A549 (cell line): Measurements from ENCODE around the gene LRP1.

Experiments
- BHLHE40 ChIP-seq: IDR thresholded peaks from 2 replicates; pipeline ENCODE4 v1.6.1; 2012; ENCODE audit warnings: low read depth, low read length, inconsistent platforms
- POLR2A ChIP-seq: IDR thresholded peaks from 2 replicates; pipeline ENCODE4 v1.6.1; 2012; ENCODE audit warnings: mild to moderate bottlenecking, low read length
- RFX5 ChIP-seq: fragments of 450-650 bp; IDR thresholded peaks from 2 replicates; pipeline ENCODE4 v1.7.1; 2014; ENCODE audit warnings: antibody characterized with exemption, mild to moderate bottlenecking, moderate library complexity
- SMC3 ChIP-seq: fragments of >200 bp; sonication (Bioruptor Twin); formaldehyde crosslinking; IDR thresholded peaks from 3 replicates; pipeline ENCODE4 v1.6.1; 2018; ENCODE audit warnings: inconsistent platforms
- TF ChIP-seq, protein P1 (sequence below): fragments of >200 bp; sonication (Bioruptor Twin); formaldehyde crosslinking; IDR thresholded peaks from 3 replicates; pipeline ENCODE4 v1.5.1; 2016
- TF ChIP-seq, protein P2 (sequence below): IDR thresholded peaks from 2 replicates; pipeline ENCODE4 v1.6.1; 2012; ENCODE audit warnings: low read depth, borderline replicate concordance

DNA sequence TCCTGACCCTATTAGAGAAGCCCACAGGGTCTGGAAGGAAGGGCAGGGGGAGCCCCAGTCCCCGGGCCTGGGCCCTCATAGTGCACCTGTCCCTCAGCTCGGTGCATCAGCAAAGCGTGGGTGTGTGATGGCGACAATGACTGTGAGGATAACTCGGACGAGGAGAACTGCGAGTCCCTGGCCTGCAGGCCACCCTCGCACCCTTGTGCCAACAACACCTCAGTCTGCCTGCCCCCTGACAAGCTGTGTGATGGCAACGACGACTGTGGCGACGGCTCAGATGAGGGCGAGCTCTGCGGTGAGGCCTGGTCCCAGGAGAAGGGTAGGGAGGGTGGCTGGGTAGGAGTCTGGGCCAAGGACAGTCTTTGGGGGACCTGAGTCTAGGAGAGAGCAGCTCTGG, 45.4 kb downstream of the LRP1 start:
- TF ChIP-seq, protein P1, sequence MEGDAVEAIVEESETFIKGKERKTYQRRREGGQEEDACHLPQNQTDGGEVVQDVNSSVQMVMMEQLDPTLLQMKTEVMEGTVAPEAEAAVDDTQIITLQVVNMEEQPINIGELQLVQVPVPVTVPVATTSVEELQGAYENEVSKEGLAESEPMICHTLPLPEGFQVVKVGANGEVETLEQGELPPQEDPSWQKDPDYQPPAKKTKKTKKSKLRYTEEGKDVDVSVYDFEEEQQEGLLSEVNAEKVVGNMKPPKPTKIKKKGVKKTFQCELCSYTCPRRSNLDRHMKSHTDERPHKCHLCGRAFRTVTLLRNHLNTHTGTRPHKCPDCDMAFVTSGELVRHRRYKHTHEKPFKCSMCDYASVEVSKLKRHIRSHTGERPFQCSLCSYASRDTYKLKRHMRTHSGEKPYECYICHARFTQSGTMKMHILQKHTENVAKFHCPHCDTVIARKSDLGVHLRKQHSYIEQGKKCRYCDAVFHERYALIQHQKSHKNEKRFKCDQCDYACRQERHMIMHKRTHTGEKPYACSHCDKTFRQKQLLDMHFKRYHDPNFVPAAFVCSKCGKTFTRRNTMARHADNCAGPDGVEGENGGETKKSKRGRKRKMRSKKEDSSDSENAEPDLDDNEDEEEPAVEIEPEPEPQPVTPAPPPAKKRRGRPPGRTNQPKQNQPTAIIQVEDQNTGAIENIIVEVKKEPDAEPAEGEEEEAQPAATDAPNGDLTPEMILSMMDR, result no peak
- TF ChIP-seq SMC3 (no peak), POLR2A (no peak), RFX5 (no peak), BHLHE40 (no peak)
- TF ChIP-seq, protein P2, sequence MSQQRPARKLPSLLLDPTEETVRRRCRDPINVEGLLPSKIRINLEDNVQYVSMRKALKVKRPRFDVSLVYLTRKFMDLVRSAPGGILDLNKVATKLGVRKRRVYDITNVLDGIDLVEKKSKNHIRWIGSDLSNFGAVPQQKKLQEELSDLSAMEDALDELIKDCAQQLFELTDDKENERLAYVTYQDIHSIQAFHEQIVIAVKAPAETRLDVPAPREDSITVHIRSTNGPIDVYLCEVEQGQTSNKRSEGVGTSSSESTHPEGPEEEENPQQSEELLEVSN, result no peak
